Kidney (tissue), 14 donors: Measurements from ENCODE around the gene RNF34. TPM values are rescaled to one million over a fixed set of nuclear protein-coding genes. Genes with fewer than 3 reads are reported as not detected.

Experiments
- DNase-seq, 5 donors: peaks; one replicate each; pipeline ENCODE4 v3.0.0-alpha.2; 2013 to 2020
- FAIRE-seq: peaks from 2 replicates; lab custom pipeline; 2012; peaks lifted over from hg19 to GRCh38; lab: Jason Lieb, UNC
- H3K27ac ChIP-seq, 2 donors: one replicate each; pipeline ENCODE4 v1.7.0; 2013; ENCODE audit warnings: low read depth in 2 of 2, low read length in 2 of 2, inconsistent platforms in 1 of 2
- H3K27me3 ChIP-seq: one replicate; pipeline ENCODE4 v1.7.1; 2013; ENCODE audit warnings: low read length, inconsistent platforms; ENCODE audit not compliant: control insufficient read depth, insufficient read depth
- H3K36me3 ChIP-seq, 3 donors: one replicate each; pipeline versions ENCODE4 v1.7.0 to v1.7.1; 2013; ENCODE audit warnings: low read length in 3 of 3, control low read depth in 1 of 3, inconsistent platforms in 1 of 3; ENCODE audit not compliant: insufficient read depth in 3 of 3, control insufficient read depth in 2 of 3
- H3K4me1 ChIP-seq, 3 donors: one replicate each; pipeline versions ENCODE4 v1.7.0 to v1.7.1; 2013; ENCODE audit warnings: low read length in 3 of 3, inconsistent platforms in 1 of 3, low read depth in 1 of 3; ENCODE audit not compliant: control insufficient read depth in 2 of 3, insufficient read depth in 2 of 3
- H3K4me3 ChIP-seq, 3 donors: one replicate each; pipeline versions ENCODE4 v1.7.0 to v1.8.1; 2013; ENCODE audit warnings: low read length in 3 of 3, control low read depth in 1 of 3, inconsistent platforms in 1 of 3
- H3K9ac ChIP-seq, 3 donors: one replicate each; pipeline versions ENCODE4 v1.7.0 to v1.7.1; 2013; ENCODE audit warnings: low read length in 3 of 3, control low read depth in 1 of 3, inconsistent platforms in 1 of 3
- H3K9me3 ChIP-seq, 3 donors: one replicate each; pipeline versions ENCODE4 v1.7.0 to v1.7.1; 2013; ENCODE audit warnings: low read length in 3 of 3, control low read depth in 1 of 3, inconsistent platforms in 1 of 3; ENCODE audit not compliant: control insufficient read depth in 2 of 3, insufficient read depth in 1 of 3
- CTCF ChIP-seq: IDR thresholded peaks from 3 replicates; pipeline ENCODE4 v1.5.1; 2012; ENCODE audit warnings: mild to moderate bottlenecking, moderate library complexity, borderline replicate concordance; ENCODE audit not compliant: insufficient read depth; ENCODE audit errors: extremely low read depth
- intact Hi-C: fragments of 100-400 bp; cut with DNase I; formaldehyde crosslinking; loops from one replicate; pipeline ENCODE4 v1.11.1; 2022
- polyA plus RNA-seq: library from polyadenylated mRNA; stranded (reverse); fragments of 350-450 nt; fragmentation: Illumina TruSeq; extraction: RNeasy Lipid Tissue Mini Kit (QIAGEN cat#74804); gene quantifications from one replicate; pipeline ENCODE4 v1.2.3, GENCODE V29; 2014; ENCODE audit warnings: low read depth, low replicate concordance; ENCODE audit not compliant: insufficient read depth
- total RNA-seq: library from RNA; stranded (reverse); fragmentation: NEBNext Ultra II Directional; extraction: Animal tissue kit (Norgen Biotek cat#: 25700); gene quantifications from one replicate; pipeline ENCODE4 v1.2.1, GENCODE V29; 2021
- donor health status: control.
- donor health status: control.
- donor health status: control.
- donor health status: control.
- donor health status: control.
- donor health status: DM: yes; HTN: yes; CAD: no.
- donor health status: Normal renal cell carcinoma (clear cell type).

RNF34 gene
- total and polyA plus RNA-seq, 2 donors from 2014 or later: 18.8 to 48.1 TPM

GRCh38 chr12:121400332-121401139, 618 bp downstream of the RNF34 start:
- H3K9ac ChIP-seq: peak overlapping the region; percentile 65 to 86 (median 71)
- peaks cover 0 to 6% (median 4%) of the 10 kb centered on the region in 3 donors for H3K4me1 ChIP-seq
- FAIRE-seq (no peak), DNase-seq (peak in 3 of 5 donors; percentile 59 to 80 (median 80))
- H3K4me3 ChIP-seq: peak overlapping the region; percentile 67 to 95 (median 89)
- intact Hi-C loops: no loop called here
- no peaks in the 10 kb centered on the region for H3K36me3 ChIP-seq
- H3K9me3 ChIP-seq: no peaks in the 10 kb centered on the region
- peak overlapping the region; percentile 78 to 89 for H3K27ac ChIP-seq
- TF ChIP-seq CTCF: no peak
- no peaks in the 10 kb centered on the region for H3K27me3 ChIP-seq

- intact Hi-C loops: no loop called here
- H3K9ac ChIP-seq: no peak overlapping the region
- no peak overlapping the region for H3K4me3 ChIP-seq
- no peak for DNase-seq
- H3K4me1 ChIP-seq: peaks cover 0 to 6% (median 4%) of the 10 kb centered on the region in 3 donors
- no peak overlapping the region for H3K27ac ChIP-seq
- H3K27me3 ChIP-seq: no peaks in the 10 kb centered on the region
- H3K9me3 ChIP-seq: no peaks in the 10 kb centered on the region
- TF ChIP-seq CTCF: no peak
- peaks cover 0 to 6% (median 0%) of the 10 kb centered on the region in 3 donors for H3K36me3 ChIP-seq
- no peak for FAIRE-seq
Observed at GRCh38 chr12:121403721-121404120, 3.8 kb downstream of the RNF34 start.

- Histone ChIP-seq H3K27ac (no peak overlapping the region), H3K9me3 (no peaks in the 10 kb centered on the region), H3K4me1 (peaks cover 0 to 6% (median 4%) of the 10 kb centered on the region in 3 donors), H3K4me3 (no peak overlapping the region), H3K9ac (no peak overlapping the region), H3K27me3 (no peaks in the 10 kb centered on the region), H3K36me3 (peaks cover 0 to 6% (median 0%) of the 10 kb centered on the region in 3 donors)
- intact Hi-C loops: no loop called here
- DNase-seq (peak in 4 of 5 donors; percentile 33 to 75 (median 46)), FAIRE-seq (no peak)
- TF ChIP-seq CTCF: no peak
Observed at GRCh38 chr12:121404734-121405133, 4.8 kb downstream of the RNF34 start.
